ENCODE data around the gene COA5. TPM values are rescaled to one million over a fixed set of nuclear protein-coding genes. Genes with fewer than 3 reads are reported as not detected.
A peak's percentile ranks its signal among the peaks of the same experiment; 100 is the strongest.

COA5 gene
- total and polyA plus RNA-seq, 7 experiments from 2014 or later, result 23.8 to 55.2 (median 29.2) TPM

- peaks cover 0 to 3% of the 10 kb centered on the region in 2 donors for H3K4me1 ChIP-seq (ENCODE audit: control insufficient read depth in 2 of 2, insufficient read depth in 2 of 2, low read length in 2 of 2)
- intact Hi-C loops (cut with micrococcal nuclease), result no loop called here
- H3K9me3 ChIP-seq (ENCODE audit: control insufficient read depth in 2 of 3, low read length in 3 of 3), result no peaks in the 10 kb centered on the region
- CTCF ChIA-PET, result no interaction called here
- H3K36me3 ChIP-seq (ENCODE audit: control insufficient read depth in 2 of 3, insufficient read depth in 3 of 3, low read length in 3 of 3), result peaks cover 18 to 87% (median 33%) of the 10 kb centered on the region in 3 experiments
- Mint-ChIP-seq H3K4me1 (peaks cover 26 to 76% (median 41%) of the 10 kb centered on the region in 7 donors), H3K4me3 (no peak overlapping the region), H3K36me3 (peaks cover 16 to 69% (median 39%) of the 10 kb centered on the region in 5 donors), H3K9me3 (no peaks in the 10 kb centered on the region), H3K27ac (peak overlapping the region in 7 of 9 donors; percentile 16 to 83 (median 80)), H3K27me3 (no peaks in the 10 kb centered on the region)
- no peak overlapping the region for H3K27ac ChIP-seq (ENCODE audit: low read depth, low read length)
- POLR2A ChIA-PET, result interaction anchor here (1.0 kb wide), 1 partner anchor 13 kb away, joined by 3 read pairs; no protein-coding TSS in a partner anchor
- H3K27me3 ChIP-seq (ENCODE audit: control insufficient read depth in 2 of 2, insufficient read depth in 2 of 2, low read length in 2 of 2), result no peaks in the 10 kb centered on the region
- no peak for DNase-seq
- H3K4me3 ChIP-seq (ENCODE audit: low read length), result no peak overlapping the region
- ATAC-seq, result no peak
Observed at GRCh38 chr2:98555696-98556095, 52.6 kb downstream of the COA5 start.

- H3K4me3 Mint-ChIP-seq, result no peak overlapping the region
- DNase-seq (no peak), ATAC-seq (no peak)
- no peaks in the 10 kb centered on the region for H3K9me3 Mint-ChIP-seq
- ChIA-PET POLR2A (no interaction called here), CTCF (no interaction called here)
- Histone ChIP-seq H3K27ac (ENCODE audit: low read depth, low read length) (peak overlapping the region; percentile 22), H3K4me3 (ENCODE audit: low read length) (no peak overlapping the region), H3K9me3 (ENCODE audit: control insufficient read depth in 2 of 3, low read length in 3 of 3) (no peaks in the 10 kb centered on the region), H3K36me3 (ENCODE audit: control insufficient read depth in 2 of 3, insufficient read depth in 3 of 3, low read length in 3 of 3) (peaks cover 18 to 87% (median 33%) of the 10 kb centered on the region in 3 experiments), H3K27me3 (ENCODE audit: control insufficient read depth in 2 of 2, insufficient read depth in 2 of 2, low read length in 2 of 2) (no peaks in the 10 kb centered on the region), H3K4me1 (ENCODE audit: control insufficient read depth in 2 of 2, insufficient read depth in 2 of 2, low read length in 2 of 2) (peaks cover 0 to 3% of the 10 kb centered on the region in 2 donors)
- H3K27me3 Mint-ChIP-seq, result no peaks in the 10 kb centered on the region
- H3K27ac Mint-ChIP-seq, result peak overlapping the region in 8 of 9 donors; percentile 29 to 86 (median 82)
- intact Hi-C loops (cut with micrococcal nuclease), result loop anchor here in 1 of 2 donors (5.0 kb wide), 1 partner anchor 97 kb away; no protein-coding TSS in a partner anchor
- H3K4me1 Mint-ChIP-seq, result peaks cover 29 to 75% (median 47%) of the 10 kb centered on the region in 7 donors
- H3K36me3 Mint-ChIP-seq, result peaks cover 17 to 63% (median 38%) of the 10 kb centered on the region in 5 donors
Observed at GRCh38 chr2:98554116-98554861, 54.0 kb downstream of the COA5 start.

GRCh38 chr2:98552499-98553179 is 55.7 kb downstream of the COA5 start:
- H3K9me3 Mint-ChIP-seq, result no peaks in the 10 kb centered on the region

GRCh38 chr2:98551316-98551715 is 57.0 kb downstream of the COA5 start:
- H3K27me3 Mint-ChIP-seq, result no peaks in the 10 kb centered on the region
- H3K27ac Mint-ChIP-seq, result peak overlapping the region; percentile 42 to 89 (median 81)
- DNase-seq (peak in 2 of 9 donors; percentile 3 to 64), ATAC-seq (peak; percentile 71)
- Histone ChIP-seq H3K27me3 (ENCODE audit: control insufficient read depth in 2 of 2, insufficient read depth in 2 of 2, low read length in 2 of 2) (no peaks in the 10 kb centered on the region), H3K4me3 (ENCODE audit: low read length) (no peak overlapping the region), H3K9me3 (ENCODE audit: control insufficient read depth in 2 of 3, low read length in 3 of 3) (no peaks in the 10 kb centered on the region), H3K36me3 (ENCODE audit: control insufficient read depth in 2 of 3, insufficient read depth in 3 of 3, low read length in 3 of 3) (peaks cover 27 to 93% (median 27%) of the 10 kb centered on the region in 3 experiments), H3K4me1 (ENCODE audit: control insufficient read depth in 2 of 2, insufficient read depth in 2 of 2, low read length in 2 of 2) (peaks cover 0 to 9% of the 10 kb centered on the region in 2 donors), H3K27ac (ENCODE audit: low read depth, low read length) (no peak overlapping the region)
- no peaks in the 10 kb centered on the region for H3K9me3 Mint-ChIP-seq
- intact Hi-C loops (cut with micrococcal nuclease), result loop anchor here in 1 of 2 donors (5.0 kb wide), 1 partner anchor 94 kb away; no protein-coding TSS in a partner anchor
- peaks cover 34 to 79% (median 63%) of the 10 kb centered on the region in 7 donors for H3K4me1 Mint-ChIP-seq
- H3K4me3 Mint-ChIP-seq, result peak overlapping the region in 1 of 10 donors; percentile 69
- ChIA-PET POLR2A (no interaction called here), CTCF (no interaction called here)
- H3K36me3 Mint-ChIP-seq, result peaks cover 29 to 64% (median 41%) of the 10 kb centered on the region in 5 donors

More at GRCh38 chr2:98552499-98553179, 55.7 kb downstream of the COA5 start:
- Histone ChIP-seq H3K27me3 (ENCODE audit: control insufficient read depth in 2 of 2, insufficient read depth in 2 of 2, low read length in 2 of 2) (no peaks in the 10 kb centered on the region), H3K36me3 (ENCODE audit: control insufficient read depth in 2 of 3, insufficient read depth in 3 of 3, low read length in 3 of 3) (peaks cover 18 to 89% (median 31%) of the 10 kb centered on the region in 3 experiments), H3K4me1 (ENCODE audit: control insufficient read depth in 2 of 2, insufficient read depth in 2 of 2, low read length in 2 of 2) (peaks cover 0 to 3% of the 10 kb centered on the region in 2 donors), H3K27ac (ENCODE audit: low read depth, low read length) (no peak overlapping the region), H3K9me3 (ENCODE audit: control insufficient read depth in 2 of 3, low read length in 3 of 3) (no peaks in the 10 kb centered on the region), H3K4me3 (ENCODE audit: low read length) (no peak overlapping the region)
- intact Hi-C loops (cut with micrococcal nuclease), result loop anchor here in 1 of 2 donors (5.0 kb wide), 1 partner anchor 95 kb away; no protein-coding TSS in a partner anchor
- Mint-ChIP-seq H3K27me3 (no peaks in the 10 kb centered on the region), H3K36me3 (peaks cover 18 to 55% (median 32%) of the 10 kb centered on the region in 5 donors), H3K4me1 (peaks cover 32 to 72% (median 56%) of the 10 kb centered on the region in 7 donors), H3K4me3 (peak overlapping the region in 1 of 10 donors; percentile 38), H3K27ac (peak overlapping the region in 8 of 9 donors; percentile 3 to 89 (median 58))
- no peak for ATAC-seq
- ChIA-PET CTCF (no interaction called here), POLR2A (interaction anchor here (0.7 kb wide), 1 partner anchor 62 kb away, joined by 3 read pairs; no protein-coding TSS in a partner anchor)
- no peak for DNase-seq

- H3K4me1 ChIP-seq (ENCODE audit: control insufficient read depth in 2 of 2, insufficient read depth in 2 of 2, low read length in 2 of 2), result peaks cover 0 to 11% of the 10 kb centered on the region in 2 donors
- intact Hi-C loops (cut with micrococcal nuclease), result loop anchor here (1.0 to 5.0 kb wide), 2 partner anchors 93 to 137 kb away; no protein-coding TSS in a partner anchor
Observed at GRCh38 chr2:98550165-98550564, 58.1 kb downstream of the COA5 start.

More at GRCh38 chr2:98550165-98550564, 58.1 kb downstream of the COA5 start:
- Mint-ChIP-seq H3K9me3 (no peaks in the 10 kb centered on the region), H3K4me1 (peaks cover 37 to 72% (median 55%) of the 10 kb centered on the region in 7 donors), H3K4me3 (peak overlapping the region in 2 of 10 donors; percentile 2 to 10), H3K27me3 (no peaks in the 10 kb centered on the region), H3K36me3 (peaks cover 31 to 63% (median 43%) of the 10 kb centered on the region in 5 donors), H3K27ac (peak overlapping the region; percentile 39 to 89 (median 71))
- H3K36me3 ChIP-seq (ENCODE audit: control insufficient read depth in 2 of 3, insufficient read depth in 3 of 3, low read length in 3 of 3), result peaks cover 31 to 93% (median 33%) of the 10 kb centered on the region in 3 experiments
- ATAC-seq (no peak), DNase-seq (no peak)
- H3K4me3 ChIP-seq (ENCODE audit: low read length), result no peak overlapping the region
- no peaks in the 10 kb centered on the region for H3K27me3 ChIP-seq (ENCODE audit: control insufficient read depth in 2 of 2, insufficient read depth in 2 of 2, low read length in 2 of 2)
- POLR2A ChIA-PET, result interaction anchor here (0.5 kb wide), 1 partner anchor 103 kb away, joined by 3 read pairs; no protein-coding TSS in a partner anchor
- no peaks in the 10 kb centered on the region for H3K9me3 ChIP-seq (ENCODE audit: control insufficient read depth in 2 of 3, low read length in 3 of 3)
- no peak overlapping the region for H3K27ac ChIP-seq (ENCODE audit: low read depth, low read length)
- CTCF ChIA-PET, result no interaction called here
